Adipocyte (in vitro differentiated cells): Measurements from ENCODE around the gene AFAP1.

ENCODE experiments used
- DNase-seq: peaks from one replicate; pipeline ENCODE4 v3.0.0-alpha.2; 2015; ENCODE audit warnings: low read depth
- H3K27me3 ChIP-seq: replicated peaks from 2 replicates; pipeline ENCODE4 v1.7.0; 2013; ENCODE audit warnings: mild to moderate bottlenecking, low read length, moderate library complexity; ENCODE audit not compliant: control insufficient read depth, insufficient read depth
- H3K36me3 ChIP-seq: 2 replicates; pipeline ENCODE4 v1.7.0; 2013; ENCODE audit warnings: low read length, mild to moderate bottlenecking, moderate library complexity; ENCODE audit not compliant: control insufficient read depth, insufficient read depth, severe bottlenecking
- H3K4me1 ChIP-seq: 2 replicates; pipeline ENCODE4 v1.7.0; 2013; ENCODE audit warnings: mild to moderate bottlenecking, low read length, moderate library complexity; ENCODE audit not compliant: control insufficient read depth, insufficient read depth
- H3K4me3 ChIP-seq: 2 replicates; pipeline ENCODE4 v1.7.0; 2013; ENCODE audit warnings: mild to moderate bottlenecking, low read length, moderate library complexity
- H3K9ac ChIP-seq: 2 replicates; pipeline ENCODE4 v1.7.0; 2013; ENCODE audit warnings: mild to moderate bottlenecking, low read length, moderate library complexity
- H3K9me3 ChIP-seq: 2 replicates; pipeline ENCODE4 v1.7.0; 2013; ENCODE audit warnings: mild to moderate bottlenecking, low read length, moderate library complexity; ENCODE audit not compliant: control insufficient read depth

The AFAP1 gene

GRCh38 chr4:7784131-7784870 is 155.4 kb downstream of the AFAP1 start:
- H3K4me3 ChIP-seq, result no peak overlapping the region
- H3K27me3 ChIP-seq, result no peaks in the 10 kb centered on the region
- H3K9me3 ChIP-seq, result no peaks in the 10 kb centered on the region
- H3K36me3 ChIP-seq, result peaks cover 70% of the 10 kb centered on the region
- DNase-seq, result no peak
- H3K9ac ChIP-seq, result no peak overlapping the region
- peaks cover 36% of the 10 kb centered on the region for H3K4me1 ChIP-seq

- H3K36me3 ChIP-seq, result peaks cover 68% of the 10 kb centered on the region
- H3K27me3 ChIP-seq, result no peaks in the 10 kb centered on the region
- no peak for DNase-seq
- H3K4me3 ChIP-seq, result no peak overlapping the region
- H3K4me1 ChIP-seq, result peaks cover 36% of the 10 kb centered on the region
- H3K9me3 ChIP-seq, result no peaks in the 10 kb centered on the region
- H3K9ac ChIP-seq, result no peak overlapping the region
Measured at GRCh38 chr4:7783541-7783940, 156.1 kb downstream of the AFAP1 start.

GRCh38 chr4:7782783-7783182 is 156.9 kb downstream of the AFAP1 start:
- peaks cover 32% of the 10 kb centered on the region for H3K4me1 ChIP-seq
- peaks cover 70% of the 10 kb centered on the region for H3K36me3 ChIP-seq

GRCh38 chr4:7781993-7782392 is 157.7 kb downstream of the AFAP1 start:
- H3K36me3 ChIP-seq, result peaks cover 71% of the 10 kb centered on the region

More at GRCh38 chr4:7782783-7783182, 156.9 kb downstream of the AFAP1 start:
- no peaks in the 10 kb centered on the region for H3K27me3 ChIP-seq
- H3K9me3 ChIP-seq, result no peaks in the 10 kb centered on the region
- no peak overlapping the region for H3K4me3 ChIP-seq
- no peak for DNase-seq
- peak overlapping the region; percentile 3 for H3K9ac ChIP-seq

GRCh38 chr4:7781366-7781765 is 158.3 kb downstream of the AFAP1 start:
- H3K36me3 ChIP-seq, result peaks cover 75% of the 10 kb centered on the region
- no peaks in the 10 kb centered on the region for H3K9me3 ChIP-seq
- H3K27me3 ChIP-seq, result no peaks in the 10 kb centered on the region
- DNase-seq, result peak; percentile 35
- H3K4me1 ChIP-seq, result peaks cover 32% of the 10 kb centered on the region
- no peak overlapping the region for H3K9ac ChIP-seq
- H3K4me3 ChIP-seq, result no peak overlapping the region

More at GRCh38 chr4:7781993-7782392, 157.7 kb downstream of the AFAP1 start:
- Histone ChIP-seq H3K9ac (no peak overlapping the region), H3K27me3 (no peaks in the 10 kb centered on the region), H3K4me3 (no peak overlapping the region), H3K4me1 (peaks cover 32% of the 10 kb centered on the region), H3K9me3 (no peaks in the 10 kb centered on the region)
- DNase-seq, result no peak

- no peaks in the 10 kb centered on the region for H3K27me3 ChIP-seq
- H3K9ac ChIP-seq, result no peak overlapping the region
- H3K4me1 ChIP-seq, result peaks cover 32% of the 10 kb centered on the region
- H3K9me3 ChIP-seq, result no peaks in the 10 kb centered on the region
- no peak overlapping the region for H3K4me3 ChIP-seq
- peaks cover 75% of the 10 kb centered on the region for H3K36me3 ChIP-seq
- no peak for DNase-seq
Measured at GRCh38 chr4:7780751-7781348, 158.8 kb downstream of the AFAP1 start.

GRCh38 chr4:7779432-7779768 is 160.3 kb downstream of the AFAP1 start:
- DNase-seq, result peak; percentile 66
- H3K36me3 ChIP-seq, result peaks cover 74% of the 10 kb centered on the region
- H3K9ac ChIP-seq, result peak overlapping the region; percentile 45
- peaks cover 32% of the 10 kb centered on the region for H3K4me1 ChIP-seq
- no peaks in the 10 kb centered on the region for H3K27me3 ChIP-seq
- H3K4me3 ChIP-seq, result peak overlapping the region; percentile 48
- H3K9me3 ChIP-seq, result no peaks in the 10 kb centered on the region

GRCh38 chr4:7778510-7779431 is 160.9 kb downstream of the AFAP1 start:
- DNase-seq, result no peak
- Histone ChIP-seq H3K9ac (peak overlapping the region; percentile 45), H3K9me3 (no peaks in the 10 kb centered on the region), H3K4me3 (peak overlapping the region; percentile 48), H3K36me3 (peaks cover 74% of the 10 kb centered on the region), H3K27me3 (no peaks in the 10 kb centered on the region), H3K4me1 (peaks cover 32% of the 10 kb centered on the region)

GRCh38 chr4:7777871-7778509 is 161.7 kb downstream of the AFAP1 start:
- Histone ChIP-seq H3K9ac (no peak overlapping the region), H3K27me3 (no peaks in the 10 kb centered on the region), H3K9me3 (no peaks in the 10 kb centered on the region), H3K4me1 (peaks cover 32% of the 10 kb centered on the region), H3K36me3 (peaks cover 77% of the 10 kb centered on the region), H3K4me3 (no peak overlapping the region)
- no peak for DNase-seq

- Histone ChIP-seq H3K36me3 (peaks cover 85% of the 10 kb centered on the region), H3K4me3 (no peak overlapping the region), H3K9ac (no peak overlapping the region), H3K4me1 (peaks cover 32% of the 10 kb centered on the region), H3K27me3 (no peaks in the 10 kb centered on the region), H3K9me3 (no peaks in the 10 kb centered on the region)
- DNase-seq, result no peak
Measured at GRCh38 chr4:7777017-7777710, 162.5 kb downstream of the AFAP1 start.
